GM18517 (cell line): ENCODE measurements around the gene PHAX.
A peak's percentile ranks its signal among the peaks of the same experiment; 100 is the strongest.
"Not testable (repeated sequence)": the region's sequence is repeated elsewhere in the genome, so short reads cannot be mapped to it uniquely, and the experiment has no call there.

Source experiments
- ATAC-seq: cut with Tn5 transposase; IDR thresholded peaks from one replicate; pipeline ENCODE4 v1.9.1; 2021; ENCODE audit warnings: mild to moderate bottlenecking, moderate library complexity; ENCODE audit not compliant: unreplicated experiment

The PHAX gene

GRCh38 chr5:126600631-126601511 is at the start of gene PHAX:
TSS of gene PHAX (plus strand) at chr5:126600947. CDS start at chr5:126600963, 16 bp downstream.
- ATAC-seq, result peak; percentile 92

GRCh38 chr5:126552614-126553013 is 48.1 kb upstream of the PHAX start:
- ATAC-seq, result no peak

GRCh38 chr5:126555101-126555500 is 45.6 kb upstream of the PHAX start:
- not testable (repeated sequence) for ATAC-seq

GRCh38 chr5:126561908-126562307 is 38.8 kb upstream of the PHAX start:
- ATAC-seq, result no peak

GRCh38 chr5:126562823-126563222 is 37.9 kb upstream of the PHAX start:
- ATAC-seq, result peak; percentile 92

GRCh38 chr5:126568206-126568755 is 32.5 kb upstream of the PHAX start:
- ATAC-seq, result no peak

- ATAC-seq, result no peak
Measured at GRCh38 chr5:126575644-126576043, 25.1 kb upstream of the PHAX start.

- no peak for ATAC-seq
Measured at GRCh38 chr5:126576974-126577373, 23.8 kb upstream of the PHAX start.

GRCh38 chr5:126577415-126577814 is 23.3 kb upstream of the PHAX start:
- no peak for ATAC-seq

GRCh38 chr5:126579716-126580115 is 21.0 kb upstream of the PHAX start:
- ATAC-seq, result no peak

GRCh38 chr5:126583761-126584160 is 17.0 kb upstream of the PHAX start:
- ATAC-seq, result no peak

- ATAC-seq, result no peak
Measured at GRCh38 chr5:126587551-126588390, 13.0 kb upstream of the PHAX start.

- no peak for ATAC-seq
Measured at GRCh38 chr5:126589536-126590297, 11.0 kb upstream of the PHAX start.

GRCh38 chr5:126591549-126591948 is 9.2 kb upstream of the PHAX start:
- no peak for ATAC-seq

- peak; percentile 74 for ATAC-seq
Measured at GRCh38 chr5:126594748-126595485, 5.8 kb upstream of the PHAX start, which contains the start of gene ALDH7A1. TSS of gene ALDH7A1 (minus strand) at chr5:126595219. CDS start at chr5:126595198, 21 bp downstream.

GRCh38 chr5:126595486-126596083 is 5.2 kb upstream of the PHAX start:
- ATAC-seq, result peak; percentile 16

- no peak for ATAC-seq
Measured at GRCh38 chr5:126597156-126597555, 3.6 kb upstream of the PHAX start.

GRCh38 chr5:126599499-126599898 is 1.2 kb upstream of the PHAX start:
- no peak for ATAC-seq

GRCh38 chr5:126599971-126600630 is 646 bp upstream of the PHAX start:
- not testable (repeated sequence) for ATAC-seq
